ENCODE results near the gene LY6G5C.

LY6G5C gene

DNA sequence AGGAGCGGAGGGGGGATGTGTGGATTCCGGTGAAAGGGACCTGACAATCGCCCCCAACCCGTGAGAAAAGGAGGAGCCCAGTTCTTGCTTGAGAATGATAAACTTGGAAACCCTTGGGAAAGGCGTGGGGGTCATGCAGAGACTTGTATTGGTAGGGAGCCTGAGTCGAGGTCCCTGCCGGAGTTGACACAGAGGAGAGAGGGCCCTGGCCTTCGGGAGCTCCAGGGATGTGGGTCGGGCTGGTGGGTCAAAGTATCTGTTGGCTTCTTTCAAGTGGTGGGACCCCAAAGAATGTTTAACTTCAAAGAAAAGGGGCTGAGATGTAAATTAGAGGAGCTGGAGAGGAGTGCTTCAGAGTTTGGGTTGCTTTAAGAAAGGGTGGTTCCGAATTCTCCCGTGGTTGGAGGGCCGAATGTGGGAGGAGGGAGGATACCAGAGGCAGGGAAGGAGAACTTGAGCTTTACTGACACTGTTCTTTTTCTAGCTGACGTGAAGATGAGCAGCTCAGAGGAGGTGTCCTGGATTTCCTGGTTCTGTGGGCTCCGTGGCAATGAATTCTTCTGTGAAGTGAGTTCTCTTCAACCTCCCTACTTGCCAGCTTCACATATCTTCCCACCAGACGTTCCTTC is 14.4 kb downstream of the LY6G5C start:
- peak overlapping the region; percentile 93 for H3K4me3 ChIP-seq (ENCODE audit: control insufficient read depth, low read depth, low read length)
- no peak for TF ChIP-seq CTCF (conservative IDR thresholded peaks at IDR 0.05; ENCODE audit: control insufficient read depth, insufficient read depth, low read depth, low read length)
- DNase-seq (ENCODE audit: low read depth): no peak

GRCh38 chr6:31665501-31666336 is 15.1 kb downstream of the LY6G5C start, which contains the start of gene CSNK2B:
Gene CSNK2B, plus strand, starts transcription at chr6:31666080. Its CDS starts 752 bp downstream, at chr6:31666832.
- no peak for TF ChIP-seq CTCF (conservative IDR thresholded peaks at IDR 0.05; ENCODE audit: control insufficient read depth, insufficient read depth, low read depth, low read length)
- H3K4me3 ChIP-seq (ENCODE audit: control insufficient read depth, low read depth, low read length): peak within 1 kb of the TSS; percentile 93
- peak; percentile 95 for DNase-seq (ENCODE audit: low read depth)

GRCh38 chr6:31664790-31665500 is 15.9 kb downstream of the LY6G5C start, which contains the start of gene GPANK1:
Gene GPANK1, minus strand, starts transcription at chr6:31664997. Its CDS starts 519 bp downstream, at chr6:31664478.
- DNase-seq (ENCODE audit: low read depth): peak; percentile 95
- peak within 1 kb of the TSS; percentile 93 for H3K4me3 ChIP-seq (ENCODE audit: control insufficient read depth, low read depth, low read length)
- no peak for TF ChIP-seq CTCF (conservative IDR thresholded peaks at IDR 0.05; ENCODE audit: control insufficient read depth, insufficient read depth, low read depth, low read length)

DNA sequence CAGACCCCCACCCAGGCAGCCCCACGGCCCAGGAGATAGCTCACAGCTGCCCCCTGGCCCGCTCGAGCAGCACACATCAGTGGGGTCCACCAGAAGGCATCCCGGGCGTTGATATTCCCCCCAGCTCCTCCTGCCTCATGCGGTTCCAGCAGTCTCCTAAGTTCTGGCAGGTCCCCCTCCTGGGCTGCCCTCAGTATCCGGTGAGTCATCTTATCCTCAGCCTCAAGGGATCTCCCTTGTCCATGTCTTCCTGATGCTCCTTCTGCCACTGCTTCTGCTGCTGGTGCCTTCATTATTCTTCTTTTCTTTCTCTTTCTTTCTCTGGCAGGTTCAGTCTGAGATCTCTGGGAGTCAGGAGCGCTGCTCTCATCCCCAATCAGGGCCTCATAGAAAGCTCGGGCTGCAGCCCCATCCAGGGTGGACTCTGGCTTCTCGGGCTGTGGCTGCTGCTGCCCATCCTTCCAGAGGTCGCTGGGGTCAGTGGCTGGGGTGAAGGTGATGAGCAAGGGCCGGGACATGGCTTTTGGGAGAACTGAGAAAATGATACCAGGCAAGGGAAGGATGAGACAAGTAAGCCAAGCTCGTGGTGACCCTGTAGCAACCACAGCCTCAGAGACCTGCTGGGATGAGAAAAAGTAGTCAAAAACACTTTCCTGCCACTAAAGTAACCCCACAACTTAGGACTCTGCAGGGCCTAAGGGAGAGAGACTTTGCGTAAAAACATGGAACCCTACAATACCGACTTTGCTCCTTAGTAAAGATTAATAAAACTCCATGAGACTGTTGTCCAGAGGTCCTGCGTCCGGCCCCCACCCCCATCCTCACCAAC is 16.7 kb downstream of the LY6G5C start:
- DNase-seq (ENCODE audit: low read depth): peak; percentile 86
- H3K4me3 ChIP-seq (ENCODE audit: control insufficient read depth, low read depth, low read length): peak overlapping the region; percentile 93
- no peak for TF ChIP-seq CTCF (conservative IDR thresholded peaks at IDR 0.05; ENCODE audit: control insufficient read depth, insufficient read depth, low read depth, low read length)

- H3K4me3 ChIP-seq (ENCODE audit: control insufficient read depth, low read depth, low read length): peak overlapping the region; percentile 93
- DNase-seq (ENCODE audit: low read depth): peak; percentile 69
- no peak for TF ChIP-seq CTCF (conservative IDR thresholded peaks at IDR 0.05; ENCODE audit: control insufficient read depth, insufficient read depth, low read depth, low read length)
Observed at GRCh38 chr6:31663126-31663960, 17.5 kb downstream of the LY6G5C start.
